Thyroid gland (tissue), 4 donors: Measurements from ENCODE around the gene LIMS1.
"Not testable (repeated sequence)": the region's sequence is repeated elsewhere in the genome, so short reads cannot be mapped to it uniquely, and the experiment has no call there.

Experiments
- CTCF ChIP-seq, 6 experiments: fragments of 200-600 bp in 3 of 6; fragments of 450-650 bp in 3 of 6; sonication (generic) in 3 of 6; IDR thresholded peaks; one replicate each; pipeline ENCODE4 v1.5.1; 2016 to 2019; ENCODE audit warnings: antibody characterized with exemption in 6 of 6, mild to moderate bottlenecking in 2 of 6, inconsistent platforms in 1 of 6, moderate library complexity in 1 of 6
- POLR2A ChIP-seq, 2 donors: fragments of 450-650 bp; IDR thresholded peaks; one replicate each; pipeline ENCODE4 v1.6.1; 2017; ENCODE audit warnings: antibody characterized with exemption in 2 of 2, mild to moderate bottlenecking in 2 of 2, moderate library complexity in 1 of 2

GRCh38 chr2:108512431-108512830 lies 21.8 kb upstream of the LIMS1 start:
- TF ChIP-seq CTCF, POLR2A (IDR thresholded peaks at IDR 0.05): not testable (repeated sequence)
